Activated CD8-positive, alpha-beta memory T cell treated with anti-CD3 and anti-CD28 coated beads for 24 hours (primary cell): ENCODE measurements around the gene METRNL.

ENCODE experiments used
- DNase-seq: peaks from one replicate; pipeline ENCODE4 v3.0.0-alpha.2; 2020

The METRNL gene

GRCh38 chr17:83067718-83068261 is 11.6 kb upstream of the METRNL start:
- no peak for DNase-seq

GRCh38 chr17:83068641-83069570 is 10.5 kb upstream of the METRNL start:
- DNase-seq = no peak

- no peak for DNase-seq
These were observed 9.9 kb upstream of the METRNL start for GRCh38 chr17:83069571-83069906.

- DNase-seq = no peak
These were observed 9.3 kb upstream of the METRNL start for GRCh38 chr17:83069931-83070742.

GRCh38 chr17:83070800-83071341 is 8.5 kb upstream of the METRNL start:
- DNase-seq = no peak

- DNase-seq = no peak
These were observed 8.0 kb upstream of the METRNL start for GRCh38 chr17:83071365-83071764.

- no peak for DNase-seq
These were observed 7.3 kb upstream of the METRNL start for GRCh38 chr17:83071966-83072562.

GRCh38 chr17:83072600-83073358 is 6.6 kb upstream of the METRNL start:
- DNase-seq = no peak

- DNase-seq = no peak
These were observed 5.9 kb upstream of the METRNL start for GRCh38 chr17:83073389-83074063.

GRCh38 chr17:83074486-83075223 is 4.8 kb upstream of the METRNL start:
- no peak for DNase-seq

GRCh38 chr17:83075270-83075880 is 4.0 kb upstream of the METRNL start:
- DNase-seq = no peak

GRCh38 chr17:83076938-83077337 is 2.5 kb upstream of the METRNL start:
- DNase-seq = no peak

GRCh38 chr17:83077411-83077810 is 2.0 kb upstream of the METRNL start:
- no peak for DNase-seq

GRCh38 chr17:83077939-83078338 is 1.5 kb upstream of the METRNL start:
- no peak for DNase-seq

- DNase-seq = peak; percentile 69
These were observed 744 bp upstream of the METRNL start for GRCh38 chr17:83078378-83079351.

GRCh38 chr17:83079766-83080578 is 563 bp downstream of the METRNL start:
- DNase-seq = no peak

GRCh38 chr17:83080579-83080857 is 1.1 kb downstream of the METRNL start:
- DNase-seq = no peak

- peak; percentile 74 for DNase-seq
These were observed 1.7 kb downstream of the METRNL start for GRCh38 chr17:83080858-83081683.
